HEK293T (cell line): Measurements from ENCODE around the gene ANGPTL2.

Experiments used
- ARNT ChIP-seq: fragments of 450-650 bp; IDR thresholded peaks from 2 replicates; pipeline ENCODE4 v1.6.1; 2017; ENCODE audit warnings: mild to moderate bottlenecking
- BHLHE40 ChIP-seq: fragments of 450-650 bp; IDR thresholded peaks from 2 replicates; pipeline ENCODE4 v1.6.1; 2016; ENCODE audit warnings: mild to moderate bottlenecking, moderate library complexity, borderline replicate concordance
- CTBP1 ChIP-seq: fragments of 450-650 bp; IDR thresholded peaks from 2 replicates; pipeline ENCODE4 v1.6.1; 2016; ENCODE audit warnings: borderline replicate concordance
- ELF4 ChIP-seq: fragments of 450-650 bp; IDR thresholded peaks from 2 replicates; pipeline ENCODE4 v1.6.1; 2017; ENCODE audit warnings: antibody characterized with exemption
- FOXA1 ChIP-seq: fragments of 450-650 bp; IDR thresholded peaks from 2 replicates; pipeline ENCODE4 v1.6.1; 2016; ENCODE audit warnings: mild to moderate bottlenecking
- FOXM1 ChIP-seq: fragments of 450-650 bp; IDR thresholded peaks from 2 replicates; pipeline ENCODE4 v1.6.1; 2017; ENCODE audit warnings: mild to moderate bottlenecking, borderline replicate concordance
- NFRKB ChIP-seq: fragments of 450-650 bp; IDR thresholded peaks from 2 replicates; pipeline ENCODE4 v1.6.1; 2016; ENCODE audit warnings: mild to moderate bottlenecking, moderate library complexity
- SP1 ChIP-seq: fragments of 450-650 bp; IDR thresholded peaks from 2 replicates; pipeline ENCODE4 v1.6.1; 2017
- SUZ12 ChIP-seq: fragments of 450-650 bp; IDR thresholded peaks from 2 replicates; pipeline ENCODE4 v1.6.1; 2016; ENCODE audit warnings: mild to moderate bottlenecking
- TARDBP ChIP-seq: fragments of 450-650 bp; IDR thresholded peaks from 2 replicates; pipeline ENCODE4 v1.6.1; 2016
- TF ChIP-seq, protein P1 (sequence below): fragments of 450-650 bp; IDR thresholded peaks from 2 replicates; pipeline ENCODE4 v1.6.1; 2016

- no peak for TF ChIP-seq ELF4
- TF ChIP-seq SUZ12: no peak
- TF ChIP-seq BHLHE40: no peak
- TF ChIP-seq ARNT: no peak
- no peak for TF ChIP-seq SP1
- TF ChIP-seq TARDBP: no peak
- TF ChIP-seq CTBP1: no peak
- no peak for TF ChIP-seq FOXA1
- no peak for TF ChIP-seq FOXM1
- TF ChIP-seq, protein P1, sequence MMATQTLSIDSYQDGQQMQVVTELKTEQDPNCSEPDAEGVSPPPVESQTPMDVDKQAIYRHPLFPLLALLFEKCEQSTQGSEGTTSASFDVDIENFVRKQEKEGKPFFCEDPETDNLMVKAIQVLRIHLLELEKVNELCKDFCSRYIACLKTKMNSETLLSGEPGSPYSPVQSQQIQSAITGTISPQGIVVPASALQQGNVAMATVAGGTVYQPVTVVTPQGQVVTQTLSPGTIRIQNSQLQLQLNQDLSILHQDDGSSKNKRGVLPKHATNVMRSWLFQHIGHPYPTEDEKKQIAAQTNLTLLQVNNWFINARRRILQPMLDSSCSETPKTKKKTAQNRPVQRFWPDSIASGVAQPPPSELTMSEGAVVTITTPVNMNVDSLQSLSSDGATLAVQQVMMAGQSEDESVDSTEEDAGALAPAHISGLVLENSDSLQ: no peak
- no peak for TF ChIP-seq NFRKB
Measured at GRCh38 chr9:127165116-127165515, 42.7 kb upstream of the ANGPTL2 start.
